Measurements from ENCODE around the gene PPP1R1C. TPM values are rescaled to one million over a fixed set of nuclear protein-coding genes. Genes with fewer than 3 reads are reported as not detected.

The PPP1R1C gene
- total and polyA plus RNA-seq, 2 of the 13 experiments (the other 11 are each of a cell fraction or from before 2014, with no cell fraction given) = 1.5 to 3.5 TPM

GRCh38 chr2:182115258-182115657, 129.6 kb downstream of the PPP1R1C start (continued):
- TF ChIP-seq TFDP1 (CRISPR knock-in tag; IDR thresholded peaks at IDR 0.05; ENCODE audit: borderline replicate concordance) = no peak
- TF ChIP-seq NFYB (CRISPR knock-in tag; IDR thresholded peaks at IDR 0.05) = no peak

DNA sequence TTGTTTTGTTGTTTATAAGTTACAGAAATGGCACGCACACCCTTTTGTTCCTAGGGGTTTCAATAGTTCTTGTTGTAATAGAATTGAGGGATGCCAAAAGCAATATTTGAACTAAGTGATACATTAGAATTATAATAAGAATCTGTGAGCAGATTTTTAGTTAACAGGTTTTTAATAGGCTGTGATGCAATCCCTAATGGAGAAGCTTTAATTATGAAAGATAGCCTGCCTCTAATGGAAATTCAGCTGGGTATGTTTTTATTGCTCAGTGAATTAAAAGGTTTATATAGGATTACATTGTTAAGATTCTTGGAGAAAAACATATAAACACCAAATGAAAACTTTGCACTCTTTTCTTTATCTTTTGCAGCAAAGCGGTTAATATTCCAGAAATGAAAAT, 131.1 kb downstream of the PPP1R1C start:
- FAIRE-seq (no peak), DNase-seq (ENCODE audit: low spot score) (no peak), ATAC-seq (no peak)
- in situ Hi-C loops (cut with HindIII; ENCODE audit: extremely low pct_ligation_motif_present, low pct_unique_long_range_greater_than_20kb) = no loop called here
- POLR2A ChIA-PET = no interaction called here
- H3K79me2 ChIP-seq (ENCODE audit: insufficient read depth, low read length) = no peaks in the 10 kb centered on the region
- H3K4me1 ChIP-seq (ENCODE audit: insufficient read depth, low read length) = no peaks in the 10 kb centered on the region
- no peak overlapping the region for H3K4me2 ChIP-seq (ENCODE audit: low read depth, low read length)
- no TSS peak for BruUV-seq (replicated peaks)
- no peak overlapping the region for H3K27ac ChIP-seq (ENCODE audit: extremely low read length, insufficient read depth, low read length)
- no peaks in the 10 kb centered on the region for H3K9me3 ChIP-seq (ENCODE audit: low read length)
- WGBS (ENCODE audit: low lambda C conversion rate) = 91% methylated on average over 2 of the region's 2 CpGs
- no peaks in the 10 kb centered on the region for H4K20me1 ChIP-seq (ENCODE audit: insufficient read depth, low read length)
- TF ChIP-seq MEF2D (CRISPR knock-in tag; IDR thresholded peaks at IDR 0.05) (no peak), GFI1 (CRISPR knock-in tag; IDR thresholded peaks at IDR 0.05; ENCODE audit: borderline replicate concordance) (no peak), FOXK2 (IDR thresholded peaks at IDR 0.05) (no peak), ZNF160 (CRISPR knock-in tag; IDR thresholded peaks at IDR 0.05) (no peak), ZNF383 (CRISPR knock-in tag; IDR thresholded peaks at IDR 0.05; ENCODE audit: borderline replicate concordance) (no peak), NCOA5 (CRISPR knock-in tag; IDR thresholded peaks at IDR 0.05) (no peak), PITX1 (CRISPR knock-in tag; IDR thresholded peaks at IDR 0.05) (no peak), ZNF256 (CRISPR knock-in tag; conservative IDR thresholded peaks at IDR 0.05) (no peak), ZNF670 (CRISPR knock-in tag; IDR thresholded peaks at IDR 0.05; ENCODE audit: borderline replicate concordance) (no peak), MXD3 (CRISPR knock-in tag; IDR thresholded peaks at IDR 0.05) (no peak), MTF2 (CRISPR knock-in tag; IDR thresholded peaks at IDR 0.05; ENCODE audit: borderline replicate concordance) (no peak), GZF1 (CRISPR knock-in tag; IDR thresholded peaks at IDR 0.05) (no peak), ZFP62 (CRISPR knock-in tag; IDR thresholded peaks at IDR 0.05) (no peak), ZNF816 (CRISPR knock-in tag; IDR thresholded peaks at IDR 0.05; ENCODE audit: borderline replicate concordance) (no peak), ERF (CRISPR knock-in tag; IDR thresholded peaks at IDR 0.05) (no peak), KLF9 (CRISPR knock-in tag; IDR thresholded peaks at IDR 0.05; ENCODE audit: low read depth) (no peak)
- TF ChIP-seq, protein P1, sequence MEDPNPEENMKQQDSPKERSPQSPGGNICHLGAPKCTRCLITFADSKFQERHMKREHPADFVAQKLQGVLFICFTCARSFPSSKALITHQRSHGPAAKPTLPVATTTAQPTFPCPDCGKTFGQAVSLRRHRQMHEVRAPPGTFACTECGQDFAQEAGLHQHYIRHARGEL (CRISPR knock-in tag; IDR thresholded peaks at IDR 0.05) = no peak
- TF ChIP-seq, protein P2, sequence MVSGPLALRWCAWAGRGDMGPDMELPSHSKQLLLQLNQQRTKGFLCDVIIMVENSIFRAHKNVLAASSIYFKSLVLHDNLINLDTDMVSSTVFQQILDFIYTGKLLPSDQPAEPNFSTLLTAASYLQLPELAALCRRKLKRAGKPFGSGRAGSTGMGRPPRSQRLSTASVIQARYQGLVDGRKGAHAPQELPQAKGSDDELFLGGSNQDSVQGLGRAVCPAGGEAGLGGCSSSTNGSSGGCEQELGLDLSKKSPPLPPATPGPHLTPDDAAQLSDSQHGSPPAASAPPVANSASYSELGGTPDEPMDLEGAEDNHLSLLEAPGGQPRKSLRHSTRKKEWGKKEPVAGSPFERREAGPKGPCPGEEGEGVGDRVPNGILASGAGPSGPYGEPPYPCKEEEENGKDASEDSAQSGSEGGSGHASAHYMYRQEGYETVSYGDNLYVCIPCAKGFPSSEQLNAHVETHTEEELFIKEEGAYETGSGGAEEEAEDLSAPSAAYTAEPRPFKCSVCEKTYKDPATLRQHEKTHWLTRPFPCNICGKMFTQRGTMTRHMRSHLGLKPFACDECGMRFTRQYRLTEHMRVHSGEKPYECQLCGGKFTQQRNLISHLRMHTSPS (CRISPR knock-in tag; IDR thresholded peaks at IDR 0.05; ENCODE audit: low read depth) = no peak
- TF ChIP-seq, protein P3, sequence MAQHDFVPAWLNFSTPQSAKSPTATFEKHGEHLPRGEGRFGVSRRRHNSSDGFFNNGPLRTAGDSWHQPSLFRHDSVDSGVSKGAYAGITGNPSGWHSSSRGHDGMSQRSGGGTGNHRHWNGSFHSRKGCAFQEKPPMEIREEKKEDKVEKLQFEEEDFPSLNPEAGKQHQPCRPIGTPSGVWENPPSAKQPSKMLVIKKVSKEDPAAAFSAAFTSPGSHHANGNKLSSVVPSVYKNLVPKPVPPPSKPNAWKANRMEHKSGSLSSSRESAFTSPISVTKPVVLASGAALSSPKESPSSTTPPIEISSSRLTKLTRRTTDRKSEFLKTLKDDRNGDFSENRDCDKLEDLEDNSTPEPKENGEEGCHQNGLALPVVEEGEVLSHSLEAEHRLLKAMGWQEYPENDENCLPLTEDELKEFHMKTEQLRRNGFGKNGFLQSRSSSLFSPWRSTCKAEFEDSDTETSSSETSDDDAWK (CRISPR knock-in tag; IDR thresholded peaks at IDR 0.05) = no peak
- no peak overlapping the region for H3K9ac ChIP-seq (ENCODE audit: insufficient read depth, low read depth, low read length)
- CTCF ChIA-PET (ENCODE audit: low intra/inter-chr PET ratio, low total read pairs) = no interaction called here
- no peak overlapping the region for H3K4me3 ChIP-seq (replicated peaks in 1 of 3; ENCODE audit: insufficient read depth in 1 of 3, low read depth in 2 of 3, low read length in 3 of 3)
- intact Hi-C loops (cut with micrococcal nuclease; ENCODE audit: unreplicated experiment) = no loop called here
- H3K27me3 ChIP-seq (ENCODE audit: control insufficient read depth in 1 of 2, insufficient read depth in 2 of 2, low read length in 2 of 2) = no peaks in the 10 kb centered on the region
- no peak overlapping the region for H2AFZ ChIP-seq (ENCODE audit: low read length)
- no peaks in the 10 kb centered on the region for H3K36me3 ChIP-seq (replicated peaks in 1 of 2; ENCODE audit: control insufficient read depth in 1 of 2, insufficient read depth in 2 of 2, low read length in 2 of 2)
